HG03159 (cell line): ENCODE measurements around the gene P2RX5.

ENCODE experiments used
- ATAC-seq: cut with Tn5 transposase; IDR thresholded peaks from one replicate; pipeline ENCODE4 v1.9.1; 2021; ENCODE audit warnings: mild to moderate bottlenecking, moderate library complexity; ENCODE audit not compliant: unreplicated experiment

P2RX5 gene

DNA sequence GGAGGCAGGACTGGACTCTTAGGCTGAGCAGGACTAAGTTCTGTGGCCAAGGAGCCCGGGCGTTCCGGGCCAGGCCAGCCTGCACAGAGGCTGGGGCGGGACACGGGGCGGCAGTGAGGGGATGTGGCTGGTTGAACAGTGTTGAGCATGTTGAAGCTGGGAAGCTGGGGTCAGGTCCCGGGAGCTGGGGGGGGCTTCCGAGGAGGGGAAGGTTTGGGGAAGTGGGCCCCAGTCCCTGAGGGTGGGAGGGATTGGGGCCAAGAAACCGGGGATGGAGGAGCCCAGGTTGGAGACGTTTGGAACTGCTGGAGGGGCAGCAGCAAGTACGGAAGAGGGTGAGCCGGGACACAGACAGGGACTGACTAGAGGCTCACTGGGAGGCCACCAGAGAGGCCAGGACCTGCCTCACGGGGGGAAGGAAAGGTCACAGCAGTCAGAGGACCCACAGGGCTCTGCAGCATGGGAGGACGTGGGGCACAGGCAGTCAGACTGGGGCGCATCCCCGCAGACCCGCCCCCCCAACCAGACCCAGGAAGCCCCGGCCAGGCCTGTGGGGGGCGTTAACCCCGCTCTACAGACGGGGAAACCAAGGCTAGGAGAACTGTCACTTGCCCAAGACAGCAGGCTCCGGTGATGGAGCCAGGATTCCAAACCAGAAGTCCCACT, 37.0 kb downstream of the P2RX5 start:
- no peak for ATAC-seq

- no peak for ATAC-seq
Observed at GRCh38 chr17:3657874-3658783, 37.8 kb downstream of the P2RX5 start.

- no peak for ATAC-seq
Observed at GRCh38 chr17:3657588-3657869, 38.4 kb downstream of the P2RX5 start.

DNA sequence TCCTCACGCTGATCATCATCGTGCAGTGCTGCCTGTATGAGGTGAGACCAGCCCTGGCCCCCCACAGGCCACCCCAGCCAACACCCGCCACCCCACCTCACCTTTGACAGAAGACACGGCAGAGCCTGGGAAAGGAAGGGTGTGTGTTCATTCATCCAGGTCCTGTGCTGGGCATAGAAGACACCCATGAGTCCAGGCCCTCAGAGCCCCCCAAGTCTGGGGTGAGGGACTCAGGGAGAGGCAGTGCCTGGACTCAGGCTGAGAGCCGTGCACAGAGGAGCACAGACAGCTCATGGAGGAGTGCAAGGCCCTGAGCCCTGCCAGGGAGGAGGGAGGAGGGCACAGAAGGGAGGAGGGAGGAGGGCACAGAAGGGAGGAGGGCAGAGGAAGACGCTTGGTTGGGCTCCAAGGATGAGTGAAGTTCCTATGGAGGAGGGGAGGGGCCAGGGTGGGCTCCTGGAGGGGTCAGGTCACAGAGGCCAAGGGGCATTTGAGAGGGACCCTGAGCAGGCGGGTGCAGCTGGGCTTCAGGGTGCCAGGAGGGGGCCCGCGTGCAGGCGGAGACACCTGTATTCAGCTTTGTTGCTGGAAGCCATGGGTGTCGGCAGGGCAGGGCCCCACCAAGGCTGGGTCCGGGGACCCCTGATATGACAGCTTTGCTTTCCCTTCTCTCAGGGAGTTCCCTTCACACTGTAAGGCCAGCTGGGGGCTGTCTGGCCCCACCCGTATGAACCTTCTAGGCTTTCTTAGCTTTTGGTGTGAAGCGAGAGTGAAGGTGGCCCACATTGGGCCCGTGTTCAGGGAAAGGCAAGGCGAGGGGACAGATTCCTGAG, 39.0 kb downstream of the P2RX5 start:
- ATAC-seq: no peak

GRCh38 chr17:3656353-3656752, 39.6 kb downstream of the P2RX5 start:
- no peak for ATAC-seq

GRCh38 chr17:3655766-3656165, 40.2 kb downstream of the P2RX5 start:
- no peak for ATAC-seq

DNA sequence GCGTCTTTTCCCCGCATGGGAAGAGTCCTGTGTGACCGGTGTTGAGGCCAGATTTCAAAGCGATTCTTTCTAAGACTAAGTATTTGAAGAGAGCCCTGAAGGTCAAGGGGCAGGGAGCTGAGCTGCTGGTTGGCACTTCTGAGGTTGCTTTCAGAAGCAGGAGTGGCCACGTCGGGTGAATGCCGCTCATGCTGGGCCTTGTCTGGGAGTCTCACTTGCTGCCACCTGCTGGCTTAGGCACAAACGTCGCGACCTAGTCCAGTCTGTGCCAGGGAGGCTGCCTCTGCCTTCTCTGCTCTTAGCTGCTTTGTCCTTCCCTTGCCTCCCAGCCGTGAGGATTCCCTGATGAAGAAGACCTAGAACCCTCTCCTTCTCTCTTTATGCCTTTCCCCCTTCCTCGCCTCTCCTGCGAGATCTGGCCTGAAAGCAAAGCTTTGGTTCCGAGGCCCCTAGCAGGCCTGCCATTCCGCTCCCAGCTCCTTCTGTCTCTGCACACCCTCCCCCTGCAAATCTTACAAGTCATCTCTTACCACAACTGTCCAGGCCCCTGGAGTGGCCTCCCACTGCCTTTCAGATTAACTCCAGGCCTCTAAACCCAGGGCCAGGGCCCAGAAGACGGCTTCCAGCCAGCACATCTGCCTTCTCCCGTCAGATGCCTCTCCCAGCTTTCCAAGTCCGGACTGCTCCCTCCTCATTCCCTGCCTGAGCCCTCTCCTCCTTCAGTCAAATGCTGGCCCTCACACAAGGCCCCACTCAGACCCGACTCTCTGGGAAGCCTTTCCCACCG, 48.0 kb downstream of the P2RX5 start:
- ATAC-seq: no peak

DNA sequence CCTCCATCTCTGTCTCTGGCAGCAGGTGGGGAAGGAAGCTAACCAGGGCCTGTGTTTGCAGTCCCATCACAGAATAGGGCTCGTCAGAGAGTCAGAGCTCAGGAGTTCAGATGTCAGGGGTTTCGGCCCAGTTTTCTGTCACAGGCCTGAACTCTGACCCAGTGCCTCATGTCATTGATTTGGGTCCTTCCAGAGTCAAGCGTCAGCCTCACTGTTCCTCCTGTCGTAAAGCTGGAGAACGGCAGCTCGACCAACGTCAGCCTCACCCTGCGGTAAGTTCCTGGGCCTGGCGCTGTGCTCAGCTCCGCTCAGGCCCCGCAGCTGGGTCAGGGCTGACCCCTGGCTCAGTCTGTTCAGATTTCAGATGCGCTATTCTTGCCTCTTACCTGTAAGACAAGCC, 48.7 kb downstream of the P2RX5 start:
- no peak for ATAC-seq

- ATAC-seq: no peak
Observed at GRCh38 chr17:3645310-3645709, 50.6 kb downstream of the P2RX5 start.

GRCh38 chr17:3643889-3644349, 52.0 kb downstream of the P2RX5 start:
- no peak for ATAC-seq

DNA sequence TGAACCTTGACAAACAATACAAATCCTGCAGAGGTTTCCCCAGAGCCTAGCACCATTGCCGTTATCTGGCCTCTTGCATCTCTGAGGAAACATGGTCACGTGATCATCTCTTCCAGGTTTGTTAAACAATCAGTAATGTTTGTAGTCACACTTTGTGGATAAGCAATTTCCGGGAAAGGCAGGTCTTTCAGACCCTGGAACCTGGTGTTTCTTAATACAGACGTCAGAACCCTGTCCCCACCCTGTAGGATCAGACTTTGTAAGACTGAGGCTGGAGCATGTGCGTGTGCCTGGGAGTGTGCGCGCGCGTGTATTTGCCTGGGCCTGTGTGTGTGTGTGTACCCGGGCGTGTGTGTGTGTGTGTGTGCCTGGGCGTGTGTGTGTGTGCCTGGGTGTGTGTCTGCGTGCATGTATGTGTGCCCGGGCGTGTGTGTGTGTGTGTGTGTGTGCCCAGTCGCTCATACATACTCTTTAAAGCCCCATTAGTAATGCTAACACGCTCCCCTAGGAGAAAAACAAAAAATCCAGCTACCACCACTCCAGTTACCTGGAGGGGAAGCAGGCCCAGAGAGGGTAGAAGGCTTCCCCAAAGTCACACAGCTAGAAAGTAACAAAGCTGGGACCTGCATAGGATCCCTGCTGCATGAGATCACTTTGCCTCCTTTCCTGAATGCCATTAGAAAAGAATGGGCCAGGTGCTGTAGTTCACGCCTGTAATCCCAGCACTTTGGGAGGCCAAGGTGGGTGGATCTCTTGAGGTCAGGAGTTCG, 54.1 kb downstream of the P2RX5 start:
- no peak for ATAC-seq

GRCh38 chr17:3641014-3641413, 54.9 kb downstream of the P2RX5 start:
- no peak for ATAC-seq

- ATAC-seq: no peak
Observed at GRCh38 chr17:3639981-3640596, 55.9 kb downstream of the P2RX5 start.

GRCh38 chr17:3636908-3637373, 59.0 kb downstream of the P2RX5 start:
- peak; percentile 5 for ATAC-seq

- peak; percentile 89 for ATAC-seq
Observed at GRCh38 chr17:3636154-3636907, 59.6 kb downstream of the P2RX5 start, which contains the start of the genes CTNS and SHPK. Gene CTNS (plus strand): TSS chr17:3636760. CDS start chr17:3640207, 3,447 bp downstream. Gene SHPK (minus strand): TSS chr17:3636250. CDS start chr17:3636219, 31 bp downstream.

DNA sequence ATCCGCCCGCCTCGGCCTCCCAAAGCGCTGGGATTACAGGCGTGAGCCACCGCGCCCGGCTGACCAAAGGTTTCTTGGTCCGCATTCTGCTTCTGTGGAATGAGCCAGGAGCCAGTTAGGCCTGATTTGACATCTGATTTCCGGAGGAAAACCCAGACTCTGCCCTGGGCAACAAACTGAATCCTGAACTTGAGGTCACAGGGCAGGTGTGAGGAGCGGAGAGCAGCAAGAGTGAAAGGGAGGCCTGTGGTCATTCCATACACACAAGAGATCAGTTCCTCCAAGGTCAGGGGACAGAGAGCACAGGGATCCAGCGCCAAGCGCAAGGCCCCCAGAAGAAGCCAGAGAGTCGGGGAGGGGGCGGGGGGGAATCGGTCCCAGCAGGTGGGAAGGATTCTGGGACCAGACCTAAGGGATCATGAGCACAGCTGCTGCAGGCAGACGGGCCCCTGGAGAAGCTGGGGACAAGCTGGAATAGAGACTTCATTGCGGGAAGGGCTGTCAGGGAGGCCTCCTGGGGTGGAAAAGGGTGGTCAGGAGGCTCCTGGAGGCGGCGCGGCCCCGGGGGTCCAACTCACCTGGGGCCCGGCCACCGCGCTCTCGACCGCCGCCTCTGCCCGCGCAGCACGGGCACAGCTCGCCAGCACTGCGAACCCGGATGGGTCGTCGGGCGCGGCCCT, 60.3 kb downstream of the P2RX5 start:
- no peak for ATAC-seq

DNA sequence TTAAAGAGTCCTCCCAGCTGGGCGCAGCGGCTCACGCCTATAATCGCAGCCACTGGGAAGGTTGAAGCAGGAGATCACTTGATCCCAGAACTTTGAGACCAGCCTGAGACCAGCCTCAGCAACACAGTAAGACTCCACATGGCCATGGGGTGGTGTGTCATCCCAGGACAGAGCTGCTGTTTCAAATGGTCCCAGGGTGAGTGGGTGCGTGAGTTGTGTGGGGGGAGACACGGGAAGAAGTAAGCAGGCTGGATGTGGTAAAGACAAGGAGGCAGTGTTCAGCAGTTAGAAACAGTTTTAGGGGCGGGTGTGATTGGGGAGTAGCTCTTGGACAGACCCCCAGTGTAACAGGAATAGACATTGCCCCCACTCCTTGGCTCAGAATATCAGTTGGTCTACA, 63.7 kb downstream of the P2RX5 start:
- no peak for ATAC-seq

DNA sequence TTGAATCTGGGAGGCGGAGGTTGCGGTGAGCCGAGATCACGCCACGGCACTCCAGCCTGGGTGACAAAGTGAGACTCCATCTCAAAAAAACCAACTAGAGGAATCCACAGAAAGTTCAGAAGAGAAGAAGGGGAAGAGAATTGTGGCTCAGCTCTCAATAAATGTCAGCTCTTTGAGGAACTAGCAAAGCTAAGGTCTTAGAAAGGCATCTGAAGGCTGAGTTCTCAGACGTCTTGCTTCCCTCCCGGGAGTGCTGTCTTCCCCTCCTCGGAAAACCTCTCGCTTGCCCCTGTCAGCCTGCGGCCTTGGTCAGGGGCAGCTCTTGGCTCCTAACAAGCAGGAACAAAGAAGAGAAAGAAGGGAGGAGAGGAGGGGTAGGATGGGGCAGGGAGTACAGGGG, 65.2 kb downstream of the P2RX5 start:
- ATAC-seq: no peak
